DND-41 (cell line): ENCODE measurements around the gene EPHA1.

Experiments used
- ATAC-seq: fragments of 200-7000 bp; cut with Tn5 transposase; 3 replicates; pipeline ENCODE4 v1.9.1; 2021; ENCODE audit warnings: low read depth; ENCODE audit not compliant: insufficient read depth
- DNase-seq: peaks from one replicate; pipeline ENCODE4 v3.0.0-alpha.2; 2020
- H2AFZ ChIP-seq: 2 replicates; pipeline ENCODE4 v1.6.0; 2012; ENCODE audit warnings: low read depth, low read length
- H3K27ac ChIP-seq: 2 replicates; pipeline ENCODE4 v1.5.1; 2012; ENCODE audit warnings: low read length, inconsistent platforms
- H3K27me3 ChIP-seq: fragments of 200-600 bp; sonication (generic); 2 replicates; pipeline ENCODE4 v1.6.0; 2012; ENCODE audit warnings: low read length, mild to moderate bottlenecking, inconsistent platforms; ENCODE audit not compliant: insufficient read depth, poor library complexity
- H3K36me3 ChIP-seq: 2 replicates; pipeline ENCODE4 v1.5.1; 2012; ENCODE audit warnings: low read length, inconsistent platforms; ENCODE audit not compliant: insufficient read depth
- H3K4me1 ChIP-seq: 2 replicates; pipeline ENCODE4 v1.5.1; 2012; ENCODE audit warnings: mild to moderate bottlenecking, low read length; ENCODE audit not compliant: insufficient read depth
- H3K4me2 ChIP-seq: 2 replicates; pipeline ENCODE4 v1.6.0; 2012; ENCODE audit warnings: mild to moderate bottlenecking, moderate library complexity, low read length, inconsistent platforms; ENCODE audit not compliant: insufficient read depth
- H3K4me3 ChIP-seq, 2 experiments: fragments of 200-600 bp in 1 of 2; shearing (Covaris generic) in 1 of 2; 2 replicates each; pipeline ENCODE4 v1.5.1; 2012 to 2016; ENCODE audit warnings: inconsistent platforms in 2 of 2, low read length in 2 of 2, mild to moderate bottlenecking in 2 of 2, low read depth in 1 of 2, moderate library complexity in 1 of 2
- H3K79me2 ChIP-seq: 2 replicates; pipeline ENCODE4 v1.6.0; 2012; ENCODE audit warnings: low read length, inconsistent platforms; ENCODE audit not compliant: insufficient read depth
- H3K9ac ChIP-seq: 2 replicates; pipeline ENCODE4 v1.6.0; 2012; ENCODE audit warnings: low read depth, mild to moderate bottlenecking, inconsistent platforms, low read length, moderate library complexity
- H3K9me3 ChIP-seq: 2 replicates; pipeline ENCODE4 v1.5.1; 2012; ENCODE audit warnings: low read length, moderate library complexity, mild to moderate bottlenecking, inconsistent platforms; ENCODE audit not compliant: insufficient read depth, severe bottlenecking
- H4K20me1 ChIP-seq: 2 replicates; pipeline ENCODE4 v1.6.0; 2012; ENCODE audit warnings: low read length; ENCODE audit not compliant: insufficient read depth
- EZH2 ChIP-seq: IDR thresholded peaks from 3 replicates; pipeline ENCODE4 v1.6.1; 2012; ENCODE audit warnings: borderline replicate concordance, low read depth, mild to moderate bottlenecking, moderate library complexity, low read length, inconsistent platforms; ENCODE audit not compliant: severe bottlenecking
- TF ChIP-seq, protein P1 (sequence below): IDR thresholded peaks from 2 replicates; pipeline ENCODE4 v1.5.1; 2012; ENCODE audit warnings: borderline replicate concordance, low read length, moderate library complexity, mild to moderate bottlenecking; ENCODE audit not compliant: poor library complexity, severe bottlenecking; ENCODE audit errors: extremely low read depth

The EPHA1 gene

DNA sequence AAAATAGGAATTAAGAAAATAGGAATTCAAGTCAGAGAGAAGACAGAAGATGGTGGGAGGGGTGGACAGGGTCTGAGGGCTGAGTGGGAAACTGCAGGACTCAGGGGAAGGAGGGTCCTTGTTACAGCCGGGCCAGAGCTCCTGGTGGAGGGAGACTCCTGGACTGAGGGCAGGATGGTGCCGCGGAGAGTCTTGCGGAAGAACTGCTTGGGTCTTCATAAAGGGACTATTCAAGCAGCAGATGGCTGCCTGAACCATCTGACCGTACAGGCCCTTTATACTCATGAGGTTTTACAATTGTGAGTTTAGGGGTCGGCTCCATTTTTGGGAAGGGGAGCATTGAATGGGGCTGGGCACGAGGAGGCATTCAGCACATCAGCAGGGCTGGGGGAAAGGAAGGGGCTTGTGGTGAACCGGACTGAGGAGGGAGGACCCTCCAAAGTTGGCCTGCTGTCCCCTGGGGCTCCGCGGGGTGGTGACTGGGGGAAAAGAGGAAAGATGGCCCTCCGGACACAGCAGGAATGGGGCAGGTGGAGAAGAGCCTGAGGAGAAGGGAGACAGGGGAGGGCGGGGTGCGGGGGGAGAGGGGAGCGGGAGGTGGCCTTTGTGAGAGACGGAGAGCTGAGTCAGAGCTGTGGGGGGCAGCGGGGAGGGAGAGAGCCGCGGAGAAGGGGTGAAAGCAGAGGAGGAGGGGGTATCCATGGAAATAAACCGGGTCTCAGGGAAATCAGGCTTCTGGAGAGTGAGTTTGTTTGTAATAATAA is 47.7 kb downstream of the EPHA1 start:
- Histone ChIP-seq H3K4me2 (no peak overlapping the region), H3K9ac (no peak overlapping the region), H3K27me3 (peaks cover 57% of the 10 kb centered on the region), H4K20me1 (no peaks in the 10 kb centered on the region), H3K79me2 (no peaks in the 10 kb centered on the region), H3K4me1 (peaks cover 12% of the 10 kb centered on the region), H2AFZ (no peak overlapping the region), H3K4me3 (no peak overlapping the region), H3K27ac (no peak overlapping the region), H3K36me3 (no peaks in the 10 kb centered on the region), H3K9me3 (no peaks in the 10 kb centered on the region)
- DNase-seq (no peak), ATAC-seq (no peak)
- TF ChIP-seq, protein P1, sequence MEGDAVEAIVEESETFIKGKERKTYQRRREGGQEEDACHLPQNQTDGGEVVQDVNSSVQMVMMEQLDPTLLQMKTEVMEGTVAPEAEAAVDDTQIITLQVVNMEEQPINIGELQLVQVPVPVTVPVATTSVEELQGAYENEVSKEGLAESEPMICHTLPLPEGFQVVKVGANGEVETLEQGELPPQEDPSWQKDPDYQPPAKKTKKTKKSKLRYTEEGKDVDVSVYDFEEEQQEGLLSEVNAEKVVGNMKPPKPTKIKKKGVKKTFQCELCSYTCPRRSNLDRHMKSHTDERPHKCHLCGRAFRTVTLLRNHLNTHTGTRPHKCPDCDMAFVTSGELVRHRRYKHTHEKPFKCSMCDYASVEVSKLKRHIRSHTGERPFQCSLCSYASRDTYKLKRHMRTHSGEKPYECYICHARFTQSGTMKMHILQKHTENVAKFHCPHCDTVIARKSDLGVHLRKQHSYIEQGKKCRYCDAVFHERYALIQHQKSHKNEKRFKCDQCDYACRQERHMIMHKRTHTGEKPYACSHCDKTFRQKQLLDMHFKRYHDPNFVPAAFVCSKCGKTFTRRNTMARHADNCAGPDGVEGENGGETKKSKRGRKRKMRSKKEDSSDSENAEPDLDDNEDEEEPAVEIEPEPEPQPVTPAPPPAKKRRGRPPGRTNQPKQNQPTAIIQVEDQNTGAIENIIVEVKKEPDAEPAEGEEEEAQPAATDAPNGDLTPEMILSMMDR: no peak
- no peak for TF ChIP-seq EZH2

DNA sequence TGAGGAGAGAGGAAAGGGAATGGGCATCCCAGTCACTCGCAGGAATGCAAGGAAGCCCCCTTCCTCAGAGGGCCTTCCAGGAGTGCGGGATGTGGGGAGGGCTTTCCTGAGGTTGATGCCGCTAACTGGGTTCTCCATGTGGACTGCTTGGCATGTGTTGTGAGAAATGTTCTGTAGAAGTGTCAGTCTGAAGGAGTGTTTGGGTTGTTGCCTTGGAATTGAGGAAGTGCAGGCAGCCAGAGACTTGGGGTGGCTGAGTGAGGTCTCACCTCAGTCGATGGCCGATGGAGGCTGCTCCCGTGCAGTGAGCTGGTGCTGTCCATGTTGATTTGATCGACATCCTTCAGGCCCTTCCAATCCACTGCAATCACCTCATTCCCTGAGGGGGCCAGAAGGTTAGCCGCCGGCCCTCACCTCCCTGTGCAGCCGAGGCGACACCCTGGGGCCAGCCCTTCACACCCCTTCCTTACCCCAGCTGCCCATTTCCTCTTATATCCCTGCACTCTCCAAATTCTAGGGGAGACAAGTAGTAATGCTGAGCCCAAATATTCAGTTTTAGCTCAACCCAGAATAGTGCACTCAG is 48.8 kb downstream of the EPHA1 start:
- Histone ChIP-seq H3K36me3 (no peaks in the 10 kb centered on the region), H3K4me1 (peaks cover 12% of the 10 kb centered on the region), H3K79me2 (no peaks in the 10 kb centered on the region), H3K4me3 (no peak overlapping the region), H4K20me1 (no peaks in the 10 kb centered on the region; the same call in 1 of the 2 replicates), H3K9ac (no peak overlapping the region), H3K27ac (no peak overlapping the region), H2AFZ (no peak overlapping the region), H3K9me3 (no peaks in the 10 kb centered on the region), H3K27me3 (peaks cover 51% of the 10 kb centered on the region), H3K4me2 (no peak overlapping the region)
- ATAC-seq (no peak), DNase-seq (no peak)
- TF ChIP-seq, protein P1: no peak
- no peak for TF ChIP-seq EZH2

DNA sequence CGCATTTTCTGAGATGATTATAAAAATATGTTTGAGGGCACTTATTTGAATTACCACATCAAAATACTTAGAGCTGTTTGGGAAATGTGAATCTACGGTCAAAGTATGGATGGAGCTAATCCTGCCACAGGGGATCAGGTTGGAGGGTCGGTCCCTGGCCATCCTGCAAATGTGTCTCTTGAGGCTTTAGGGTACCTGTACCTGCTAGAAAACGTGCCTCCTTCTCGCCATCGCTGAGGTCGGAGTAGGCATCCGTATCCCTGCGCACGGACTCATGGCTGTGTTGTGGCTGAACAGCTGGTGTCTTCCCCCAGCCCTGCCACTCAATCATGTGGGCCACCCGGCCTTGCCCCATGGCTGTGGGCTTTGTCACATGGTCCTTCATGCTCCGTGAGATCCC is 50.0 kb downstream of the EPHA1 start:
- Histone ChIP-seq H3K79me2 (no peaks in the 10 kb centered on the region), H3K27me3 (peaks cover 42% of the 10 kb centered on the region), H3K4me1 (peaks cover 12% of the 10 kb centered on the region), H2AFZ (no peak overlapping the region), H3K9ac (no peak overlapping the region), H3K9me3 (no peaks in the 10 kb centered on the region), H3K27ac (no peak overlapping the region), H3K4me2 (no peak overlapping the region), H4K20me1 (no peaks in the 10 kb centered on the region; the same call in 1 of the 2 replicates), H3K4me3 (no peak overlapping the region), H3K36me3 (no peaks in the 10 kb centered on the region)
- TF ChIP-seq, protein P1: no peak
- no peak for TF ChIP-seq EZH2
- no peak for DNase-seq
- no peak for ATAC-seq
